Measurements from ENCODE around the gene CACNB4. TPM values are rescaled to one million over a fixed set of nuclear protein-coding genes. Genes with fewer than 3 reads are reported as not detected.

CACNB4 gene
- total and polyA plus RNA-seq, 9 of the 15 experiments (the other 6 are each of a cell fraction or from before 2014, with no cell fraction given): 0.01 to 0.20 (median 0.04) TPM; not detected in 1

DNA sequence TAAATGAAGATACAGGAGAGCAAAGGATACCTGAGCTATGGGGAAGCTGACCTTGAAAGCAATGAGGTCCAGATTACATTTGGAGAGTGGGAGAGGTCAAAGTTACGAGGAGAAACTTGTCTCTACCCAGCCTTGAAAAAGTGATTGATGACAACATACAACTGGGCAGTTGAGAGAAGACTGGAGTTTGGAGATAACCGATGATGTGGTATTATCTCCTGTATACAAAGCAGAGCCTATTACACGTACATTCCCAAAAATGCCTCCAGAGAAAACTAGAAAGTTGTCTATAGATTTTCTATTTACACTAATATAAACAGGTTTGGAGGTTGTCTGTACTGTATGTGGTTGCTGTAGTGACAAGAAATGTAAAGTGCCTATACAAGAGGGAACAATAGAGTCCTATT lies 299.0 kb downstream of the CACNB4 start (continued):
- no peak for TF ChIP-seq SPI1 (IDR thresholded peaks at IDR 0.05; ENCODE audit: borderline replicate concordance, low read depth, low read length)
- TF ChIP-seq, protein P1, sequence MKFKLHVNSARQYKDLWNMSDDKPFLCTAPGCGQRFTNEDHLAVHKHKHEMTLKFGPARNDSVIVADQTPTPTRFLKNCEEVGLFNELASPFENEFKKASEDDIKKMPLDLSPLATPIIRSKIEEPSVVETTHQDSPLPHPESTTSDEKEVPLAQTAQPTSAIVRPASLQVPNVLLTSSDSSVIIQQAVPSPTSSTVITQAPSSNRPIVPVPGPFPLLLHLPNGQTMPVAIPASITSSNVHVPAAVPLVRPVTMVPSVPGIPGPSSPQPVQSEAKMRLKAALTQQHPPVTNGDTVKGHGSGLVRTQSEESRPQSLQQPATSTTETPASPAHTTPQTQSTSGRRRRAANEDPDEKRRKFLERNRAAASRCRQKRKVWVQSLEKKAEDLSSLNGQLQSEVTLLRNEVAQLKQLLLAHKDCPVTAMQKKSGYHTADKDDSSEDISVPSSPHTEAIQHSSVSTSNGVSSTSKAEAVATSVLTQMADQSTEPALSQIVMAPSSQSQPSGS (CRISPR knock-in tag; IDR thresholded peaks at IDR 0.05): no peak
- TF ChIP-seq, protein P2, sequence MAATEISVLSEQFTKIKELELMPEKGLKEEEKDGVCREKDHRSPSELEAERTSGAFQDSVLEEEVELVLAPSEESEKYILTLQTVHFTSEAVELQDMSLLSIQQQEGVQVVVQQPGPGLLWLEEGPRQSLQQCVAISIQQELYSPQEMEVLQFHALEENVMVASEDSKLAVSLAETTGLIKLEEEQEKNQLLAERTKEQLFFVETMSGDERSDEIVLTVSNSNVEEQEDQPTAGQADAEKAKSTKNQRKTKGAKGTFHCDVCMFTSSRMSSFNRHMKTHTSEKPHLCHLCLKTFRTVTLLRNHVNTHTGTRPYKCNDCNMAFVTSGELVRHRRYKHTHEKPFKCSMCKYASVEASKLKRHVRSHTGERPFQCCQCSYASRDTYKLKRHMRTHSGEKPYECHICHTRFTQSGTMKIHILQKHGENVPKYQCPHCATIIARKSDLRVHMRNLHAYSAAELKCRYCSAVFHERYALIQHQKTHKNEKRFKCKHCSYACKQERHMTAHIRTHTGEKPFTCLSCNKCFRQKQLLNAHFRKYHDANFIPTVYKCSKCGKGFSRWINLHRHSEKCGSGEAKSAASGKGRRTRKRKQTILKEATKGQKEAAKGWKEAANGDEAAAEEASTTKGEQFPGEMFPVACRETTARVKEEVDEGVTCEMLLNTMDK (IDR thresholded peaks at IDR 0.05; ENCODE audit: borderline replicate concordance, insufficient read depth, low read depth, low read length, poor library complexity, severe bottlenecking): no peak
- TF ChIP-seq, protein P3, sequence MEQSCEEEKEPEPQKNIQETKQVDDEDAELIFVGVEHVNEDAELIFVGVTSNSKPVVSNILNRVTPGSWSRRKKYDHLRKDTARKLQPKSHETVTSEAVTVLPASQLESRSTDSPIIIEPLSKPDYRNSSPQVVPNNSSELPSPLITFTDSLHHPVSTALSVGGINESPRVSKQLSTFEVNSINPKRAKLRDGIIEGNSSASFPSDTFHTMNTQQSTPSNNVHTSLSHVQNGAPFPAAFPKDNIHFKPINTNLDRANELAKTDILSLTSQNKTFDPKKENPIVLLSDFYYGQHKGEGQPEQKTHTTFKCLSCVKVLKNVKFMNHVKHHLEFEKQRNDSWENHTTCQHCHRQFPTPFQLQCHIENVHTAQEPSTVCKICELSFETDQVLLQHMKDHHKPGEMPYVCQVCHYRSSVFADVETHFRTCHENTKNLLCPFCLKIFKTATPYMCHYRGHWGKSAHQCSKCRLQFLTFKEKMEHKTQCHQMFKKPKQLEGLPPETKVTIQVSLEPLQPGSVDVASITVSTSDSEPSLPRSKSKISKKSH (CRISPR knock-in tag; IDR thresholded peaks at IDR 0.05): no peak
- no peak; the same call in 1 of the 2 replicates for TF ChIP-seq TARDBP (IDR thresholded peaks at IDR 0.05)
- no peak for TF ChIP-seq ZNF121 (CRISPR knock-in tag; conservative IDR thresholded peaks at IDR 0.05)
- no peak for TF ChIP-seq CHD4 (IDR thresholded peaks at IDR 0.05; ENCODE audit: insufficient read depth, insufficient replicate concordance, low read depth, low read length, poor library complexity, severe bottlenecking)
- TF ChIP-seq ETV5 (CRISPR knock-in tag; IDR thresholded peaks at IDR 0.05; ENCODE audit: low read depth): no peak
- TF ChIP-seq THRA (IDR thresholded peaks at IDR 0.05): no peak
- peak; percentile 85 for TF ChIP-seq ZNF395 (CRISPR knock-in tag; IDR thresholded peaks at IDR 0.05)
- no peak for TF ChIP-seq ZNF12 (CRISPR knock-in tag; IDR thresholded peaks at IDR 0.05)
- no peak for TF ChIP-seq MCM3 (IDR thresholded peaks at IDR 0.05)
- no peak for TF ChIP-seq ZNF143 (CRISPR knock-in tag; IDR thresholded peaks at IDR 0.05)
- TF ChIP-seq ZNF316 (IDR thresholded peaks at IDR 0.05): no peak
- TF ChIP-seq ZNF589 (CRISPR knock-in tag; IDR thresholded peaks at IDR 0.05; ENCODE audit: low read depth): peak; percentile 78
- no peak for TF ChIP-seq OTX1 (CRISPR knock-in tag; IDR thresholded peaks at IDR 0.05)
- TF ChIP-seq TAF7 (tag; IDR thresholded peaks at IDR 0.05): no peak
- TF ChIP-seq CEBPZ (IDR thresholded peaks at IDR 0.05; ENCODE audit: borderline replicate concordance, low read depth, low read length): no peak

All from K562 (cell line).